CD4-positive, alpha-beta T cell treated with Interleukin-6 at 100 ng/mL for 8 hours (primary cell): ENCODE data around the gene TSR2.
"Not testable (repeated sequence)": the region's sequence is repeated elsewhere in the genome, so short reads cannot be mapped to it uniquely, and the experiment has no call there.

Experiments
- DNase-seq: peaks from one replicate; pipeline ENCODE4 v3.0.0-alpha.2; 2020; ENCODE audit warnings: mixed read lengths, low spot score

The TSR2 gene

GRCh38 chrX:54473993-54474859 lies 34.0 kb downstream of the TSR2 start:
- DNase-seq = no peak

- no peak for DNase-seq
These were observed 39.2 kb downstream of the TSR2 start for GRCh38 chrX:54479136-54480111.

- no peak for DNase-seq
These were observed 42.8 kb downstream of the TSR2 start for GRCh38 chrX:54482839-54483593.

GRCh38 chrX:54483946-54484345 lies 43.7 kb downstream of the TSR2 start:
- DNase-seq = no peak

- no peak for DNase-seq
These were observed 44.5 kb downstream of the TSR2 start for GRCh38 chrX:54484666-54485065.

- not testable (repeated sequence) for DNase-seq
These were observed 49.6 kb downstream of the TSR2 start for GRCh38 chrX:54489819-54490218.

- no peak for DNase-seq
These were observed 52.1 kb downstream of the TSR2 start for GRCh38 chrX:54492340-54492739.

- no peak for DNase-seq
These were observed 54.2 kb downstream of the TSR2 start for GRCh38 chrX:54494166-54494988.
